K562 (cell line): ENCODE measurements around the gene OR10C1. TPM values are rescaled to one million over a fixed set of nuclear protein-coding genes. Genes with fewer than 3 reads are reported as not detected.

ENCODE experiments used
- ATF4 ChIP-seq: fragments of 450-650 bp; formaldehyde crosslinking; IDR thresholded peaks from 2 replicates; pipeline ENCODE4 v1.4.0; 2022; ENCODE audit warnings: mild to moderate bottlenecking, moderate library complexity
- C11orf30 ChIP-seq: fragments of 450-650 bp; IDR thresholded peaks from 2 replicates; pipeline ENCODE4 v1.6.1; 2016; ENCODE audit warnings: low read depth, mild to moderate bottlenecking
- E4F1 ChIP-seq: fragments of 250-450 bp; sonication (Bioruptor Pico); IDR thresholded peaks from 2 replicates; pipeline ENCODE4 v1.5.0; 2021; ENCODE audit warnings: mild to moderate bottlenecking, borderline replicate concordance
- MAZ ChIP-seq, 2 experiments: fragments of 450-650 bp in 1 of 2; sonication (generic) in 1 of 2; formaldehyde crosslinking; IDR thresholded peaks in 1 of 2; conservative IDR thresholded peaks in 1 of 2; 2 replicates each; pipeline versions ENCODE4 v1.4.0 to v1.5.0; 2020; ENCODE audit warnings: mild to moderate bottlenecking in 1 of 2, missing genetic modification reagents in 1 of 2
- RAD21 ChIP-seq, 2 experiments: fragments of 250-450 bp in 1 of 2; fragments of 450-650 bp in 1 of 2; sonication (Bioruptor Pico) in 1 of 2; formaldehyde crosslinking in 1 of 2; IDR thresholded peaks in 1 of 2; conservative IDR thresholded peaks in 1 of 2; 2 replicates each; pipeline versions ENCODE4 v1.4.0 to v1.8.0; 2020 to 2022; ENCODE audit warnings: mild to moderate bottlenecking in 2 of 2, moderate library complexity in 1 of 2
- SMARCE1 ChIP-seq: fragments of 450-650 bp; IDR thresholded peaks from 2 replicates; pipeline ENCODE4 v1.7.1; 2016; ENCODE audit warnings: mild to moderate bottlenecking
- XRCC5 ChIP-seq: fragments of 200-400 bp; formaldehyde crosslinking; IDR thresholded peaks from 2 replicates; pipeline ENCODE4 v1.6.1; 2017; ENCODE audit warnings: low read depth, mild to moderate bottlenecking, low read length
- ZNF589 ChIP-seq: fragments of 200-800 bp; sonication (Bioruptor generic); IDR thresholded peaks from 2 replicates; pipeline ENCODE4 v1.6.1; 2016; ENCODE audit warnings: low read depth, missing genetic modification characterization, missing compliant biosample characterization
- ZNF695 ChIP-seq: fragments of 450-650 bp; formaldehyde crosslinking; IDR thresholded peaks from 2 replicates; pipeline ENCODE4 v1.4.0; 2020; ENCODE audit warnings: mild to moderate bottlenecking, moderate library complexity
- polyA plus RNA-seq, 8 experiments: library from polyadenylated mRNA; depleted of rRNA in 4 of 8; stranded (reverse) in 5 of 8; unstranded in 3 of 8; fragments of >200 nt; fragmentation: Nextera tagmentation in 2 of 8; fragmentation: Illumina TruSeq in 1 of 8; extraction: Ambion mirVana in 2 of 8; extraction: Trizol in 1 of 8; gene quantifications; 2 replicates each; pipeline versions ENCODE4 v1.2.1 to v1.2.3, GENCODE V29; 2011 to 2014; ENCODE audit warnings: inconsistent platforms in 1 of 8, missing spikeins in 1 of 8
- total RNA-seq, 7 experiments: library from RNA; depleted of rRNA in 6 of 7; stranded (reverse); fragments of >200 nt in 6 of 7; fragmentation: Illumina TruSeq in 2 of 7; extraction: Trizol in 2 of 7; gene quantifications; 2 replicates each; pipeline versions ENCODE4 v1.2.1 to v1.2.3, GENCODE V29; 2011 to 2021; ENCODE audit warnings: low replicate concordance in 1 of 7
- TF ChIP-seq, protein P1 (sequence below): sonication (generic); formaldehyde crosslinking; IDR thresholded peaks from 2 replicates; pipeline ENCODE4 v1.8.1; 2023; ENCODE audit warnings: mild to moderate bottlenecking, missing genetic modification reagents
- TF ChIP-seq, protein P2 (sequence below): fragments of 450-650 bp; IDR thresholded peaks from 2 replicates; pipeline ENCODE4 v1.6.1; 2016; ENCODE audit warnings: mild to moderate bottlenecking

The OR10C1 gene
- total and polyA plus RNA-seq, 9 of the 15 experiments (the other 6 are each of a cell fraction or from before 2014, with no cell fraction given): not detected

DNA sequence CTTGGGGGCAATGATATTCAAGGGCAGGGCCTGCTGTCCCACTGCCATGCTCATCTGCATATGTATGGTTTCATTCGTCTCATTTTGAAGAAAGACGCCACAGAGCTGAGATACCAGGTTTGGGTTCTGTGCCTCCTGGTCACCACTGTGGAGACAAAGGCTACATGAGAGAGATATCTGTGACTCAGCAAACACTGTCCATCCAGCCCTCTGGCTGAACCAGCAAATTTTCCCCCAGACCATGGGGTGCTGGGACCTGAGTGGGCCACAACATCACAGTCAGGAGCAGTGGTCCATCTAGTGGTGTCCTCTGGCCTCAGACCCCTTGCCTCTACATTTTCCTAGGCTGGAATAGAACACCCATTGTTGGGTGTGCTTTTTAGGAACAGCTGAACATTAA is 48.6 kb downstream of the OR10C1 start, which contains the start of gene MAS1L (continued):
- TF ChIP-seq ATF4 (no peak), XRCC5 (no peak), E4F1 (CRISPR knock-in tag) (no peak), RAD21 (CRISPR knock-in tag; conservative IDR thresholded peaks at IDR 0.05 in 1 of 2, IDR thresholded peaks at IDR 0.05 in 1 of 2) (0 out of 4 replicates have a peak, but pooled peaks of 1 of the 2 experiments have one; percentile 15), C11orf30 (peak; percentile 86), SMARCE1 (no peak), ZNF589 (CRISPR knock-in tag) (no peak), MAZ (CRISPR knock-in tag; conservative IDR thresholded peaks at IDR 0.05 in 1 of 2, IDR thresholded peaks at IDR 0.05 in 1 of 2) (no peak), ZNF695 (CRISPR knock-in tag) (no peak)
- TF ChIP-seq, protein P1, sequence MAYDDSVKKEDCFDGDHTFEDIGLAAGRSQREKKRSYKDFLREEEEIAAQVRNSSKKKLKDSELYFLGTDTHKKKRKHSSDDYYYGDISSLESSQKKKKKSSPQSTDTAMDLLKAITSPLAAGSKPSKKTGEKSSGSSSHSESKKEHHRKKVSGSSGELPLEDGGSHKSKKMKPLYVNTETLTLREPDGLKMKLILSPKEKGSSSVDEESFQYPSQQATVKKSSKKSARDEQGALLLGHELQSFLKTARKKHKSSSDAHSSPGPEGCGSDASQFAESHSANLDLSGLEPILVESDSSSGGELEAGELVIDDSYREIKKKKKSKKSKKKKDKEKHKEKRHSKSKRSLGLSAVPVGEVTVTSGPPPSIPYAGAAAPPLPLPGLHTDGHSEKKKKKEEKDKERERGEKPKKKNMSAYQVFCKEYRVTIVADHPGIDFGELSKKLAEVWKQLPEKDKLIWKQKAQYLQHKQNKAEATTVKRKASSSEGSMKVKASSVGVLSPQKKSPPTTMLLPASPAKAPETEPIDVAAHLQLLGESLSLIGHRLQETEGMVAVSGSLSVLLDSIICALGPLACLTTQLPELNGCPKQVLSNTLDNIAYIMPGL (CRISPR knock-in tag): no peak
- TF ChIP-seq, protein P2, sequence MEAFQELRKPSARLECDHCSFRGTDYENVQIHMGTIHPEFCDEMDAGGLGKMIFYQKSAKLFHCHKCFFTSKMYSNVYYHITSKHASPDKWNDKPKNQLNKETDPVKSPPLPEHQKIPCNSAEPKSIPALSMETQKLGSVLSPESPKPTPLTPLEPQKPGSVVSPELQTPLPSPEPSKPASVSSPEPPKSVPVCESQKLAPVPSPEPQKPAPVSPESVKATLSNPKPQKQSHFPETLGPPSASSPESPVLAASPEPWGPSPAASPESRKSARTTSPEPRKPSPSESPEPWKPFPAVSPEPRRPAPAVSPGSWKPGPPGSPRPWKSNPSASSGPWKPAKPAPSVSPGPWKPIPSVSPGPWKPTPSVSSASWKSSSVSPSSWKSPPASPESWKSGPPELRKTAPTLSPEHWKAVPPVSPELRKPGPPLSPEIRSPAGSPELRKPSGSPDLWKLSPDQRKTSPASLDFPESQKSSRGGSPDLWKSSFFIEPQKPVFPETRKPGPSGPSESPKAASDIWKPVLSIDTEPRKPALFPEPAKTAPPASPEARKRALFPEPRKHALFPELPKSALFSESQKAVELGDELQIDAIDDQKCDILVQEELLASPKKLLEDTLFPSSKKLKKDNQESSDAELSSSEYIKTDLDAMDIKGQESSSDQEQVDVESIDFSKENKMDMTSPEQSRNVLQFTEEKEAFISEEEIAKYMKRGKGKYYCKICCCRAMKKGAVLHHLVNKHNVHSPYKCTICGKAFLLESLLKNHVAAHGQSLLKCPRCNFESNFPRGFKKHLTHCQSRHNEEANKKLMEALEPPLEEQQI: no peak
